Naive thymus-derived CD4-positive, alpha-beta T cell (primary cell): Measurements from ENCODE around the gene SNX25. TPM values are rescaled to one million over a fixed set of nuclear protein-coding genes. Genes with fewer than 3 reads are reported as not detected.

Experiments used
- ATAC-seq: fragments of 150-1000 bp; cut with Tn5 transposase; 2 replicates; pipeline ENCODE4 v1.10.0; 2021; ENCODE audit warnings: mild to moderate bottlenecking, moderate library complexity
- CTCF ChIA-PET: fragments of 350-600 bp; sonication (Branson Sonifier 250); formaldehyde crosslinking; loops from one replicate; lab custom pipeline; 2021; ENCODE audit warnings: antibody characterized with exemption; lab: Charles Lee
- POLR2A ChIA-PET: fragments of 350-600 bp; sonication (Branson Sonifier 250); formaldehyde crosslinking; loops from one replicate; lab custom pipeline; 2021; ENCODE audit warnings: antibody characterized with exemption, inconsistent platforms; lab: Charles Lee
- DNase-seq, 9 donors: peaks; one replicate each; pipeline versions ENCODE4 v3.0.0 to v3.0.0-alpha.2; 2020 to 2022; ENCODE audit warnings: mixed read lengths in 1 of 9
- H3K27ac ChIP-seq: one replicate; pipeline ENCODE4 v1.7.0; 2013; ENCODE audit warnings: mild to moderate bottlenecking, low read depth, low read length, moderate library complexity
- H3K27me3 ChIP-seq, 2 donors: one replicate each; pipeline ENCODE4 v1.7.0; 2013; ENCODE audit warnings: low read length in 2 of 2, mild to moderate bottlenecking in 2 of 2, moderate library complexity in 2 of 2; ENCODE audit not compliant: control insufficient read depth in 2 of 2, insufficient read depth in 2 of 2
- H3K36me3 ChIP-seq, 3 experiments: 1 replicate in 2 of 3; 2 replicates in 1 of 3; pipeline ENCODE4 v1.7.0; 2013; ENCODE audit warnings: low read length in 3 of 3, mild to moderate bottlenecking in 3 of 3, moderate library complexity in 1 of 3; ENCODE audit not compliant: insufficient read depth in 3 of 3, control insufficient read depth in 2 of 3
- H3K4me1 ChIP-seq, 2 donors: one replicate each; pipeline ENCODE4 v1.7.0; 2013; ENCODE audit warnings: low read length in 2 of 2, mild to moderate bottlenecking in 2 of 2, moderate library complexity in 1 of 2; ENCODE audit not compliant: control insufficient read depth in 2 of 2, insufficient read depth in 2 of 2
- H3K4me3 ChIP-seq: 2 replicates; pipeline ENCODE4 v1.7.0; 2013; ENCODE audit warnings: mild to moderate bottlenecking, low read length
- H3K9me3 ChIP-seq, 3 experiments: 1 replicate in 2 of 3; 2 replicates in 1 of 3; pipeline ENCODE4 v1.7.0; 2013; ENCODE audit warnings: low read length in 3 of 3; ENCODE audit not compliant: control insufficient read depth in 2 of 3
- H3K27ac Mint-ChIP-seq, 9 donors: one replicate each; pipeline ENCODE4 v1.8.0; 2020 to 2022; ENCODE audit warnings: mixed read lengths in 9 of 9, mild to moderate bottlenecking in 8 of 9, moderate library complexity in 5 of 9, inconsistent platforms in 2 of 9
- H3K27me3 Mint-ChIP-seq, 5 donors: one replicate each; pipeline ENCODE4 v1.8.0; 2021 to 2022; ENCODE audit warnings: mixed read lengths in 5 of 5, mild to moderate bottlenecking in 1 of 5
- H3K36me3 Mint-ChIP-seq, 5 donors: one replicate each; pipeline ENCODE4 v1.8.0; 2020 to 2022; ENCODE audit warnings: mixed read lengths in 5 of 5, mild to moderate bottlenecking in 3 of 5, inconsistent platforms in 1 of 5
- H3K4me1 Mint-ChIP-seq, 7 donors: one replicate each; pipeline ENCODE4 v1.8.0; 2020 to 2022; ENCODE audit warnings: mixed read lengths in 7 of 7, mild to moderate bottlenecking in 3 of 7, inconsistent platforms in 1 of 7
- H3K4me3 Mint-ChIP-seq, 10 donors: one replicate each; pipeline ENCODE4 v1.8.0; 2020 to 2022; ENCODE audit warnings: mild to moderate bottlenecking in 10 of 10, mixed read lengths in 10 of 10, moderate library complexity in 6 of 10, inconsistent platforms in 2 of 10
- H3K9me3 Mint-ChIP-seq, 11 donors: one replicate each; pipeline ENCODE4 v1.8.0; 2020 to 2022; ENCODE audit warnings: mixed read lengths in 11 of 11, mild to moderate bottlenecking in 4 of 11, inconsistent platforms in 1 of 11, moderate library complexity in 1 of 11
- intact Hi-C, 2 donors: fragments of 100-400 bp; cut with micrococcal nuclease; formaldehyde crosslinking; loops; one replicate each; pipeline ENCODE4 v1.15.1; 2023
- polyA plus RNA-seq, 2 donors: library from polyadenylated mRNA; unstranded; fragments of 300-500 nt; fragmentation: Illumina TruSeq; gene quantifications; one replicate each; pipeline ENCODE4 v1.2.3, GENCODE V29; 2021
- total RNA-seq, 6 experiments: library from RNA in 5 of 6; stranded (reverse) in 5 of 6; gene quantifications; 1 replicate in 5 of 6; 2 replicates in 1 of 6; pipeline ENCODE4 v1.2.3 and lab custom pipeline; 2021 to 2026

Gene SNX25
- total and polyA plus RNA-seq, 7 experiments from 2014 or later, result 3.9 to 18.9 (median 9.8) TPM

DNA sequence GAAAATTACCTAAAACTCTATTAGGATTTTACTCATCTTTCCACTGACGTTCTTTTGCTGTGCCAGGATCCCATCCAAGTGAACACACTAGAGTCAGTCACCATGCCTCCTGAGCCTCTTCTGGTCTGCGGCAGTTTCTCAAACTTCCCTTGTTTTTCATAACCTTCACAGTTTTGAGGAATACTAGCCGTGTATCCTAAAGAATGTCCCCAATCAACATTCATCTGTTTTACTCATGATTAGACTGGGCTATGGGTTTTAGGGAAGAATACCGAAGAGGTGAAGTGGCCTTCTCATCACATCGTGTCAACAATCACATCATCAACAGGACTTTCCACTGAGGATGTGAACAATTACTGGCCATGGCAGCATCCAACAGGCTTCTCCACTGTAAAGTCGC, 181.5 kb downstream of the SNX25 start:
- H3K4me1 Mint-ChIP-seq, result peaks cover 10 to 22% (median 18%) of the 10 kb centered on the region in 7 donors
- H3K9me3 Mint-ChIP-seq, result no peaks in the 10 kb centered on the region
- DNase-seq, result no peak
- H3K27ac Mint-ChIP-seq, result no peak overlapping the region
- intact Hi-C loops, result loop anchor here (10.0 kb wide), 5 partner anchors 566 to 1946 kb away; partner anchors contain the start of genes IRF2 (in 2 of the 2), ACSL1 (in 1 of the 2), CDKN2AIP (in 1 of the 2) and CENPU (in 1 of the 2)
- H3K36me3 Mint-ChIP-seq, result peaks cover 0 to 8% (median 4%) of the 10 kb centered on the region in 5 donors
- no peak overlapping the region for H3K4me3 ChIP-seq
- peaks cover 0 to 2% (median 0%) of the 10 kb centered on the region in 3 experiments for H3K36me3 ChIP-seq
- no peak for ATAC-seq
- ChIA-PET CTCF (no interaction called here), POLR2A (no interaction called here)
- H3K4me1 ChIP-seq, result peaks cover 7 to 8% of the 10 kb centered on the region in 2 donors
- H3K27ac ChIP-seq, result no peak overlapping the region
- no peaks in the 10 kb centered on the region for H3K9me3 ChIP-seq
- peaks cover 0 to 3% (median 1%) of the 10 kb centered on the region in 5 donors for H3K27me3 Mint-ChIP-seq
- no peaks in the 10 kb centered on the region for H3K27me3 ChIP-seq
- H3K4me3 Mint-ChIP-seq, result no peak overlapping the region

DNA sequence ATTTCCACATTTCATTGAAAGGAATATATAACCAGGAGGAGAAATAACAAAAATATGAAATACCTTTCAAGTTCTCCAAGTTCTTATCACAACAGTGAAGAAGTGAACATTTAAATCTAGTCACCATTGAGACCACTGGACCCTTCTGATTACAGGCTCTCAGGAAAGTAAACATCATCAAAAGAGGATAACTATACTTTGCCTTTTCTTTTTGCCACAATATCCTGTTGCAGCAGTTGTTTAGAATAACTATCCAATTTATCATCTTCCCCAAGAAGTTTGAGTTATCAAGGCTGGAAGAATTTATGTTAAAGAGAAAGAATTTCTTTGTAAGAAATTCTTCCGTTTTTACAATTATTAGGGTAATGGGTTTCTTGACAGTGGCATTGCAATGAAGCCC, 182.8 kb downstream of the SNX25 start:
- H3K27me3 Mint-ChIP-seq, result no peaks in the 10 kb centered on the region
- peaks cover 0 to 5% (median 0%) of the 10 kb centered on the region in 3 experiments for H3K36me3 ChIP-seq
- H3K9me3 Mint-ChIP-seq, result no peaks in the 10 kb centered on the region
- CTCF ChIA-PET, result no interaction called here
- H3K4me1 Mint-ChIP-seq, result peaks cover 14 to 25% (median 20%) of the 10 kb centered on the region in 7 donors
- peaks cover 0 to 8% (median 4%) of the 10 kb centered on the region in 5 donors for H3K36me3 Mint-ChIP-seq
- DNase-seq (no peak), ATAC-seq (no peak)
- intact Hi-C loops, result loop anchor here (10.0 kb wide), 5 partner anchors 567 to 1947 kb away; partner anchors contain the start of genes IRF2 (in 2 of the 2), ACSL1 (in 1 of the 2), CDKN2AIP (in 1 of the 2) and CENPU (in 1 of the 2)
- no peak overlapping the region for H3K27ac ChIP-seq
- no peaks in the 10 kb centered on the region for H3K27me3 ChIP-seq
- H3K4me3 Mint-ChIP-seq, result no peak overlapping the region
- POLR2A ChIA-PET, result no interaction called here
- no peaks in the 10 kb centered on the region for H3K9me3 ChIP-seq
- peaks cover 11 to 13% of the 10 kb centered on the region in 2 donors for H3K4me1 ChIP-seq
- peak overlapping the region in 3 of 9 donors; percentile 10 to 34 (median 19) for H3K27ac Mint-ChIP-seq
- H3K4me3 ChIP-seq, result no peak overlapping the region

- ChIA-PET CTCF (interaction anchor here (0.6 kb wide), 1 partner anchor 114 kb away, joined by 3 read pairs; no protein-coding TSS in a partner anchor), POLR2A (interaction anchor here (0.5 to 3.4 kb wide), 8 partner anchors 9 to 809 kb away, joined by 3 to 49 read pairs (median 7); partner anchors contain the start of genes CYP4V2, SLC25A4, SNX25 and UFSP2)
- peaks cover 14 to 46% (median 27%) of the 10 kb centered on the region in 7 donors for H3K4me1 Mint-ChIP-seq
- H3K27me3 Mint-ChIP-seq, result no peaks in the 10 kb centered on the region
- Histone ChIP-seq H3K27me3 (no peaks in the 10 kb centered on the region), H3K27ac (peak overlapping the region; percentile 97), H3K4me3 (peak overlapping the region; percentile 69), H3K36me3 (peaks cover 0 to 5% (median 0%) of the 10 kb centered on the region in 3 experiments), H3K9me3 (no peaks in the 10 kb centered on the region), H3K4me1 (peaks cover 12 to 15% of the 10 kb centered on the region in 2 donors)
- no peak for DNase-seq
- no peak for ATAC-seq
- H3K27ac Mint-ChIP-seq, result peak overlapping the region; percentile 74 to 100 (median 96)
- H3K9me3 Mint-ChIP-seq, result no peaks in the 10 kb centered on the region
- peaks cover 0 to 17% (median 0%) of the 10 kb centered on the region in 5 donors for H3K36me3 Mint-ChIP-seq
- peak overlapping the region; percentile 82 to 100 (median 97) for H3K4me3 Mint-ChIP-seq
- intact Hi-C loops, result loop anchor here (1.0 to 10.0 kb wide), 12 partner anchors 190 to 1952 kb away; partner anchors contain the start of genes CDKN2AIP (in 2 of the 2), IRF2 (in 2 of the 2), ACSL1 (in 1 of the 2) and CASP3 (in 1 of the 2)
Measured at GRCh38 chr4:185394568-185395237, 185.3 kb downstream of the SNX25 start.

DNA sequence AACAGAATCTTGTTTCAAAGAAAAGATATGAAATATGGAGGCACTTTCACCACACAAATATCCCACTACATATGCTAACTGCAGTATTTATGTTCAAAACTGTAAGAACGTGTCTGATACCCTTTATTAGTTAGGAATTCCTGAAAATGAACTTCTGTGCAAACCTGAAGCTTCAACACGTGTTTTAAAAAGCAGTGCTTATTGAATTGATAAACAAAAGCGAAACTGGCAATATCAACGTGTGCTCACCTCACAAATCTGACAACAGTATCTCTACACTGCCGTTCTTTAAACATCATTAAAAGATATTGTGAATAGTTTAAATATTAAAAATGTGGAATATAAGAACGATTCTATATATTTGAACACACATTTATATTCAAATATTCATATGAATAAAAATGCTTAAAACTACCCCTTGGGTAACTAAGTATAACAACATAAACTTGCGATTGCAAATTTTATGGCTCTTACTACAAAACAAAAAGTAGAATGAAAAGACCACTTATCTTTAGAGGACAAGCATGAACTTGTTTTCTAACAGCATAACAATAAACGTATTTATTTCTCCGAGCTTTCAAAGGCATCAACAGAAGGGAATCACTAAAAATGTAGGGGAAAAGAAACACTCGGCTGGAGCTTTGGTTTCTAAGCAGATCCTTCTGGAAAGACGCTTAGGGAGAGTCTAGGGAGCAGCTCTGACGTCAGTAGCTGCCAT, 186.0 kb downstream of the SNX25 start, which contains the start of gene LRP2BP:
LRP2BP (minus strand) TSS at position 687 of the 718 bp plus-strand sequence. CDS start 17,738 bp downstream, outside the sequence.
- Mint-ChIP-seq H3K4me1 (peaks cover 14 to 52% (median 27%) of the 10 kb centered on the region in 7 donors), H3K9me3 (no peaks in the 10 kb centered on the region), H3K27me3 (no peaks in the 10 kb centered on the region), H3K4me3 (peak within 1 kb of the TSS; percentile 82 to 100 (median 97)), H3K27ac (peak within 1 kb of the TSS; percentile 90 to 100 (median 99)), H3K36me3 (peaks cover 0 to 18% (median 0%) of the 10 kb centered on the region in 5 donors)
- ChIA-PET CTCF (interaction anchor here (1.0 kb wide), 1 partner anchor 202 kb away, joined by 3 read pairs; no protein-coding TSS in a partner anchor), POLR2A (interaction anchor here (0.5 to 3.4 kb wide), 15 partner anchors 9 to 1910 kb away, joined by 3 to 49 read pairs (median 5); partner anchors contain the start of genes CYP4V2, SLC25A4, SNX25 and UFSP2)
- Histone ChIP-seq H3K27me3 (no peaks in the 10 kb centered on the region), H3K4me1 (peaks cover 12 to 15% of the 10 kb centered on the region in 2 donors), H3K36me3 (peaks cover 0 to 5% (median 0%) of the 10 kb centered on the region in 3 experiments), H3K9me3 (no peaks in the 10 kb centered on the region), H3K27ac (peak within 1 kb of the TSS; percentile 97), H3K4me3 (peak within 1 kb of the TSS; percentile 69)
- DNase-seq, result peak in 5 of 9 donors; percentile 23 to 32 (median 30)
- intact Hi-C loops, result loop anchor here (1.0 to 10.0 kb wide), 12 partner anchors 191 to 1953 kb away; partner anchors contain the start of genes CDKN2AIP (in 2 of the 2), IRF2 (in 2 of the 2), ACSL1 (in 1 of the 2) and CASP3 (in 1 of the 2)
- ATAC-seq, result no peak

DNA sequence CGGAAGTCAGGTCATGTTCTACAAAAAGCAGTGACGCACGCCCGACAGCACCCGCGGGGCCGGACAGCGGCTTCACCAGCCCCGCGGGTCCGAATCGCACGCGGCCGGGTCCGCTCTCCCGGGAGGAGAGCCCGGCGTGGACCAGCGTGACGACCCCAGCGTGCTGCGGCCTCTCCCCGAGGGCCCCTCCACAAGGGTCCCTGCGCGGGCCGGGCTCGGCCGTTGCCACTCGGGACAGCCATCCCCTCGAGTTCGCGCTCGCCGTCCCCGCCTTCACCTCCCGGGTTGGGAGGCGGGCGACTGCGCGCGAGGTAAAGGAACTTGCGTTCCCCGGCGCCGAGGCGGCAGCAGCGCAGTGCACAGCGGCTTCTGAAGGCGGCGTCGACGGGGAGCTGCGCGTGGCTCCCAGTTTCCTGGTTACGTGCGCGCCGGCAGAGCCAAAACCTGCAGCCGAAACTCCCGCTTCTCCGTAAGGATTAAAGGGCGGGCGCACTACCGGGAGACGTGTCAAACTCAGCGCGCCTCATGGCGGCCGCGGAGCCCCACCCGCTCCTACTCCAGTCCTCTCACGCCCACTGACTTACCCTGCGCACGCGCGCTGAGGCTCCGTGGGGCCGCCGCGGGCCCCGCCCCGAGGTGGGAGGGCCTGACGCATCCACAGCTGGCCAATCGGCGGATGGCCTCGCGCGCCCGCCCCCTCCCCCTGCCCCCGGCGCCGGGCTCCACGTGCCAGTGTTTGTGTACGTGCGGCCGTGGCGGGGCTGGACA, 186.7 kb downstream of the SNX25 start:
- Histone ChIP-seq H3K4me1 (peaks cover 12 to 15% of the 10 kb centered on the region in 2 donors), H3K27me3 (no peaks in the 10 kb centered on the region), H3K4me3 (peak overlapping the region; percentile 69), H3K27ac (peak overlapping the region; percentile 97), H3K9me3 (no peaks in the 10 kb centered on the region), H3K36me3 (peaks cover 0 to 8% (median 0%) of the 10 kb centered on the region in 3 experiments)
- DNase-seq, result peak; percentile 93 to 100 (median 97)
- Mint-ChIP-seq H3K9me3 (no peaks in the 10 kb centered on the region), H3K4me1 (peaks cover 14 to 57% (median 27%) of the 10 kb centered on the region in 7 donors), H3K36me3 (peaks cover 0 to 14% (median 0%) of the 10 kb centered on the region in 5 donors), H3K27ac (peak overlapping the region; percentile 90 to 100 (median 99)), H3K27me3 (no peaks in the 10 kb centered on the region), H3K4me3 (peak overlapping the region; percentile 82 to 100 (median 97))
- POLR2A ChIA-PET, result interaction anchor here (0.5 to 3.4 kb wide), 16 partner anchors 9 to 1950 kb away, joined by 3 to 49 read pairs (median 4); partner anchors contain the start of genes CYP4V2, SNX25 and UFSP2
- intact Hi-C loops, result loop anchor here (1.0 to 10.0 kb wide), 21 partner anchors 29 to 1954 kb away; partner anchors contain the start of genes ACSL1 (in 2 of the 2), CASP3 (in 2 of the 2), CCDC110 (in 2 of the 2) and CDKN2AIP (in 2 of the 2)
- ATAC-seq, result peak; percentile 97
- CTCF ChIA-PET, result interaction anchor here (0.9 to 1.0 kb wide), 2 partner anchors 29 to 202 kb away, joined by 3 to 4 read pairs; no protein-coding TSS in a partner anchor
